Right lobe of liver (tissue), 6 donors: Measurements from ENCODE around the gene TOMM40L. TPM values are rescaled to one million over a fixed set of nuclear protein-coding genes. Genes with fewer than 3 reads are reported as not detected.

Source experiments
- ATAC-seq, 4 donors: fragments of 200-7000 bp; cut with Tn5 transposase; one replicate each; pipeline ENCODE4 v1.9.1; 2020; ENCODE audit warnings: mild to moderate bottlenecking in 4 of 4, moderate library complexity in 4 of 4
- DNase-seq, 3 donors: peaks; one replicate each; pipeline ENCODE4 v3.0.0-alpha.2; 2020
- H3K27ac ChIP-seq, 3 donors: fragments of 200-600 bp; one replicate each; pipeline ENCODE4 v1.8.0; 2022
- H3K27me3 ChIP-seq, 2 donors: fragments of 200-600 bp; one replicate each; pipeline ENCODE4 v1.8.0; 2022
- H3K36me3 ChIP-seq, 4 donors: fragments of 200-600 bp; sonication (generic) in 1 of 4; one replicate each; pipeline versions ENCODE4 v1.5.1 to v1.8.0; 2017 to 2022; ENCODE audit warnings: control low read depth in 1 of 4
- H3K4me1 ChIP-seq, 4 donors: fragments of 200-600 bp; sonication (generic) in 1 of 4; one replicate each; pipeline versions ENCODE4 v1.5.1 to v1.8.0; 2017 to 2022; ENCODE audit warnings: control low read depth in 1 of 4
- H3K4me3 ChIP-seq, 3 donors: fragments of 200-600 bp; one replicate each; pipeline ENCODE4 v1.8.0; 2022
- H3K9me3 ChIP-seq, 4 donors: fragments of 200-600 bp; sonication (generic) in 1 of 4; one replicate each; pipeline versions ENCODE4 v1.5.1 to v1.8.0; 2017 to 2022; ENCODE audit warnings: control low read depth in 1 of 4
- CTCF ChIP-seq, 4 donors: fragments of 200-600 bp in 3 of 4; fragments of 450-650 bp in 1 of 4; IDR thresholded peaks; one replicate each; pipeline versions ENCODE4 v1.5.1 to v1.8.0; 2016 to 2022; ENCODE audit warnings: antibody characterized with exemption in 4 of 4, mild to moderate bottlenecking in 2 of 4
- POLR2A ChIP-seq: fragments of 450-650 bp; IDR thresholded peaks from one replicate; pipeline ENCODE4 v1.6.1; 2017; ENCODE audit warnings: antibody characterized with exemption, mild to moderate bottlenecking
- WGBS: methylation state at CpG from one replicate; pipeline ENCODE4 v1.1.6; 2018; ENCODE audit warnings: low coverage, low lambda C conversion rate; ENCODE audit not compliant: insufficient coverage; ENCODE audit errors: missing lambda C conversion rate; 5-methylcytosine and 5-hydroxymethylcytosine counted together
- intact Hi-C, 2 donors: fragments of 100-400 bp; cut with DNase I; formaldehyde crosslinking; loops; one replicate each; pipeline versions ENCODE4 v1.11.2 to v1.14.1; 2022
- total RNA-seq, 6 experiments: library from RNA; depleted of rRNA in 2 of 6; stranded (reverse); fragments of >200 nt in 2 of 6; fragmentation: NEBNext Ultra II Directional in 3 of 6; extraction: Animal tissue kit (Norgen Biotek cat#: 25700) in 3 of 6; gene quantifications; one replicate each; pipeline versions ENCODE4 v1.1.0 to v1.2.4, GENCODE V29; 2016 to 2023
- donor health status: DM: no; HTN: yes; CAD: no.
- donor health status: DM: no; HTN: no; CAD: no.
- donor health status: DM: no; HTN: no; CAD: no.
- donor health status: DM: no; HTN: yes; CAD: no.
- donor health status: DM: no; HTN: yes; CAD: no.

Gene TOMM40L
- total RNA-seq, 6 experiments from 2014 or later = 4.3 to 18.5 (median 8.1) TPM

- Histone ChIP-seq H3K4me3 (peak overlapping the region in 2 of 3 donors; percentile 72 to 93), H3K4me1 (peaks cover 0 to 22% (median 4%) of the 10 kb centered on the region in 4 donors), H3K27ac (peak overlapping the region; percentile 71 to 86 (median 80)), H3K36me3 (peaks cover 0 to 22% (median 6%) of the 10 kb centered on the region in 4 donors), H3K27me3 (no peaks in the 10 kb centered on the region), H3K9me3 (no peaks in the 10 kb centered on the region)
- DNase-seq = no peak
- no peak for TF ChIP-seq CTCF (IDR thresholded peaks at IDR 0.05)
- TF ChIP-seq POLR2A = no peak
- intact Hi-C loops = no loop called here
- 21% methylated on average over 9 of the region's 9 CpGs for WGBS
- ATAC-seq = peak in 1 of 4 donors; percentile 1
These were observed 48.0 kb upstream of the TOMM40L start for GRCh38 chr1:161177936-161178244.

GRCh38 chr1:161179698-161180097 lies 46.2 kb upstream of the TOMM40L start:
- ATAC-seq (no peak), DNase-seq (peak in 1 of 3 donors; percentile 1)
- Histone ChIP-seq H3K9me3 (no peaks in the 10 kb centered on the region), H3K27ac (no peak overlapping the region), H3K4me3 (no peak overlapping the region), H3K27me3 (no peaks in the 10 kb centered on the region), H3K36me3 (peaks cover 0 to 5% (median 1%) of the 10 kb centered on the region in 4 donors), H3K4me1 (peaks cover 0 to 18% (median 2%) of the 10 kb centered on the region in 4 donors)
- TF ChIP-seq POLR2A (no peak), CTCF (IDR thresholded peaks at IDR 0.05) (no peak)
- WGBS = 100% methylated on average over 3 of the region's 3 CpGs
- intact Hi-C loops = no loop called here

GRCh38 chr1:161180639-161181038 lies 45.2 kb upstream of the TOMM40L start:
- H3K27ac ChIP-seq = no peak overlapping the region
- TF ChIP-seq CTCF (IDR thresholded peaks at IDR 0.05) = peak in 3 of 4 donors; percentile 21 to 40 (median 40)
- TF ChIP-seq POLR2A = no peak
- H3K9me3 ChIP-seq = no peaks in the 10 kb centered on the region
- intact Hi-C loops = no loop called here
- no peak overlapping the region for H3K4me3 ChIP-seq
- peaks cover 0 to 18% (median 2%) of the 10 kb centered on the region in 4 donors for H3K4me1 ChIP-seq
- DNase-seq (no peak), ATAC-seq (no peak)
- WGBS = 36% methylated on average over 1 of the region's 1 CpG
- H3K36me3 ChIP-seq = no peaks in the 10 kb centered on the region
- no peaks in the 10 kb centered on the region for H3K27me3 ChIP-seq

GRCh38 chr1:161182214-161182613 lies 43.6 kb upstream of the TOMM40L start:
- peaks cover 0 to 18% (median 2%) of the 10 kb centered on the region in 4 donors for H3K4me1 ChIP-seq
- no peak for ATAC-seq
- H3K27me3 ChIP-seq = no peaks in the 10 kb centered on the region
- intact Hi-C loops = no loop called here
- no peak overlapping the region for H3K4me3 ChIP-seq
- H3K36me3 ChIP-seq = no peaks in the 10 kb centered on the region
- peak in 2 of 3 donors; percentile 5 to 8 for DNase-seq
- H3K9me3 ChIP-seq = no peaks in the 10 kb centered on the region
- H3K27ac ChIP-seq = peak overlapping the region in 1 of 3 donors; percentile 47
- no CpG with 5 or more reads among the region's 1 CpG for WGBS
- TF ChIP-seq CTCF (IDR thresholded peaks at IDR 0.05) = no peak
- TF ChIP-seq POLR2A = no peak

- no peak overlapping the region for H3K4me3 ChIP-seq
- 15% methylated on average over 3 of the region's 3 CpGs for WGBS
- peak overlapping the region; percentile 24 to 75 (median 56) for H3K27ac ChIP-seq
- TF ChIP-seq POLR2A (peak; percentile 20), CTCF (IDR thresholded peaks at IDR 0.05) (no peak)
- no peaks in the 10 kb centered on the region for H3K36me3 ChIP-seq
- no peaks in the 10 kb centered on the region for H3K9me3 ChIP-seq
- intact Hi-C loops = no loop called here
- peaks cover 0 to 9% (median 0%) of the 10 kb centered on the region in 4 donors for H3K4me1 ChIP-seq
- H3K27me3 ChIP-seq = no peaks in the 10 kb centered on the region
- ATAC-seq (peak; percentile 80 to 88 (median 82)), DNase-seq (peak; percentile 69 to 73 (median 70))
These were observed 40.6 kb upstream of the TOMM40L start for GRCh38 chr1:161185282-161185682.
